Stimulated activated CD8-positive, alpha-beta memory T cell treated with anti-CD3 and anti-CD28 coated beads, Interleukin-4, amount 100 ng/mL, for 4 hours (primary cell): ENCODE results near the gene LBHD1.
A peak's percentile ranks its signal among the peaks of the same experiment; 100 is the strongest.
"Not testable (repeated sequence)": the region's sequence is repeated elsewhere in the genome, so short reads cannot be mapped to it uniquely, and the experiment has no call there.

Source experiments
- DNase-seq, 2 donors: peaks; one replicate each; pipeline ENCODE4 v3.0.0-alpha.2; 2020; ENCODE audit warnings: low read depth in 2 of 2, low spot score in 1 of 2

LBHD1 gene

DNA sequence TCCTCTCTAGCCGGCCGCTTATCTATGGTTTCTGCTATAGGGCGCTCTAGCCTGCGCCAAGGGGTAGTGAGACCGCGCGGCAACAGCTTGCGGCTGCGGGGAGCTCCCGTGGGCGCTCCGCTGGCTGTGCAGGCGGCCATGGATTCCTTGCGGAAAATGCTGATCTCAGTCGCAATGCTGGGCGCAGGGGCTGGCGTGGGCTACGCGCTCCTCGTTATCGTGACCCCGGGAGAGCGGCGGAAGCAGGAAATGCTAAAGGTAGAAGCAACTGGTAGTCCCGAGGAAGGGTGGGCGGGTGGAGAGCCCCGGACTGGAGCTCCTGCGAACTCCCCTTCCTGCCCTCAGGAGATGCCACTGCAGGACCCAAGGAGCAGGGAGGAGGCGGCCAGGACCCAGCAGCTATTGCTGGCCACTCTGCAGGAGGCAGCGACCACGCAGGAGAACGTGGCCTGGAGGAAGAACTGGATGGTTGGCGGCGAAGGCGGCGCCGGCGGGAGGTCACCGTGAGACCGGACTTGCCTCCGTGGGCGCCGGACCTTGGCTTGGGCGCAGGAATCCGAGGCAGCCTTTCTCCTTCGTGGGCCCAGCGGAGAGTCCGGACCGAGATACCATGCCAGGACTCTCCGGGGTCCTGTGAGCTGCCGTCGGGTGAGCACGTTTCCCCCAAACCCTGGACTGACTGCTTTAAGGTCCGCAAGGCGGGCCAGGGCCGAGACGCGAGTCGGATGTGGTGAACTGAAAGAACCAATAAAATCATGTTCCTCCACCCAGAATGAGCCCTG, at the start of gene LBHD1, which contains the start of gene UQCC3:
LBHD1 (minus strand) TSS at position 660 of the 782 bp plus-strand sequence. CDS start 2,236 bp downstream, outside the sequence.
UQCC3 (plus strand) TSS at position 66 of the 782 bp plus-strand sequence; CDS start at position 139, 73 bp downstream.
- DNase-seq, result peak; percentile 53 to 67

DNA sequence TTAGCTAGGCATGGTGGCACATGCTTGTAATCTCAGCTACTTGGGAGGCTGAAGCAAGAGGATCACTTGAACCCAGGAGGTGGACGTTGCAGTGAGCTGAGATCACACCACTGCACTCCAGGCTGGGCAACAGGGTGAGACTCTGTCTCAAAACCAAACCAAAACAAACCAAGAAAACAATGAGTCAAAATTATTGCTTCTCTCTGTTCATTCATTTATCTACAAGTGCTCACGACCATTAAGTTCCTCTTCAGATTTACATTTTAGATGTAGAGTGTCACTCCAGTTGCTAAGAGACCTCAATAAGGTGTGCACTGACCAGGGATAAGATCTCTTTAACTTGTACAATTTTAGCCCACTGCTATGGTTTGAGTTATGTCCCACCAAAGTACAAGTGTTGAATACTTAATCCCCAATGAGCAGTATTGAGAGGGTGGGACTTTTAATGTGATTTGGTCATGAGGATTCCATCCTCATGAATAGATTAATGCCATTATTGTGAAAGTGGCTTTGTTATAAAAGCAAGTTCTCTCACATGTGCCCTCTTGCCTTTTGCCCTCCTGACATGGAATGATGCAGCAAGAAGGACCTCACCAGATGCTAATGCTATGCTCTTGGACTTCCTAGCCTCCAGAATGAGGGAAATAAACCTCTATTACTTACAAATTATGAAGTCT, 47.4 kb upstream of the LBHD1 start:
- DNase-seq, result no peak

DNA sequence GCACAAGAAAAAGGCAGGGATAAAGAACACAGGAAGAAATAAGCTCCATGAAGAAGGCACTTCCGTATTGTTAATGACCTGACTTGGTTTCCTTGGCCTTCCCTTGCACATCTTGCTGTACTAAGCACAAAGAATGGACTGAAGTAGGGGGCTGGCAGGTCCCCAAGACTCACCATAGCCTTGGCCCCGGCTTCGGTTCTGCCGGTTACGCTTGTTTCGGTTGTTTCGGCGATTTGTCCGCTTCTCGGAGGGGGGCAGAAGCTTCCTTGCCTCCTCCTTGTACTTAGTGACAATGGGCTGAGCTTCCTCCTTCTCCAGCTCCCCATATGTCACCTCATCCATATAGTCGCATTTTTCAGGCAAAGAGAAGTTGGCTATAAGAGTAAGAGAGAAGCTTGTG, 44.7 kb upstream of the LBHD1 start:
- DNase-seq, result no peak

DNA sequence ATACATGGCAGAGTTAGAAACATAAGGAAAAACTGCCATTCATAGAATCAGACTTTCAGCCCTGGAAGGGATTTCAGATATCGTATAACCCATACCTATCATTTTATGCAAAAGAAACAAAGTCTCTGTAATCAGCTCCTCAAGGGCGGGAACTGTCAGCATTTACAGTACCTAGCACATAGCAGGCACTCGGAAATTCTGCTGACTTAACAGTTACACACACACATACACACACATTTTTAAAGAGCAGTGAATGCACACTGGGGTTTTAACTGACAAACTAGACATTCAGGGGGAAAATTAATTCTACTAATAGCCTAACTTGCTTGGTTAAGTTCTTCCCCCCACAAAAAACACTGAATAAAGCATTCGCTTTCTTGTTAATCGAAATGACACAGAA, 44.1 kb upstream of the LBHD1 start:
- DNase-seq, result no peak

DNA sequence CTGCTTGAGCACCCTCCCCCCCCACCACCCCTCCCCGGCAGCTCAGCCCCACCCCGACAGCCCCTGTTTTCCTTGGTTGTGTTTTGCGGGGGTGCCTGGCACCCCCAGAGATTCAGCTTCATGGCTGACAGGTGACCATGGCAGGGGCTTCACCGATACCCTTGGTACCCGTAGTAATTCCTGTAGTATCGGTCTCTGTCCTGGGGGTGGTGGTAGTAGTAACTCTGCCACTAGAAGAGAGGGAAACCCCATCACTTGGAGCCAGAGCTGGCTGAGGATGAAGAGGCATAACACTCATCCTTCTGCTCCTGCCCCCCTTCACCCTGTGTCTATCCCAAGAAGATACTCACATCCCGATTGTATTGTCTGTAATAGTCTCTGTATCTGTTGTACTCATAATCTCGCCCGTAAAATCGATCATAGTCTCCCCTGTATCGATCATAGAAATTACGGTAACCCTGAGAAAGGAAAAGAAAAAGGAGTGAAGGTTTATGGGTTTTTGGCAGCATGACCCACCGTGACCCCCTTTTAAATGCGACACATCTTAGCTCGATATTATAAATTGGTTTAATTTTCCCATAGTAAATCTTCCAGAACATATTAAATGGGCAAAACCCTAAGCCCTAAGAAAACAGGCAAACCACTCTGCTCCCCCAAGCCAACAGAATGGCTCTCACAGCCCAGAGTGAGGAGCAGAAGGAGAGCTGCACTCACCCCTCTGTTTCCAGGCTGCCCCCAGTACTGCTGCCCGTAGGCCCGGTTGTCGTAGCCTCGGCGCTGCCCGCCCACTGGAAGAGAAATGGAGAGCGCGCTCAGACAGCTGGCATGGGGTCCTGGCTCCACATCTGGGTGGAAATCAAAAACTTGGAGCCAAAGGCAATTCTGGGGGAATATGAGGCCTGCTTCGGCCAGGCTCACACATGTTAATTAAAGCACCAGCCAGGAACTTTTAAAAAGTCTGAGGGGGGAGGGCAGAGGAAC, 43.4 kb upstream of the LBHD1 start:
- DNase-seq, result no peak

DNA sequence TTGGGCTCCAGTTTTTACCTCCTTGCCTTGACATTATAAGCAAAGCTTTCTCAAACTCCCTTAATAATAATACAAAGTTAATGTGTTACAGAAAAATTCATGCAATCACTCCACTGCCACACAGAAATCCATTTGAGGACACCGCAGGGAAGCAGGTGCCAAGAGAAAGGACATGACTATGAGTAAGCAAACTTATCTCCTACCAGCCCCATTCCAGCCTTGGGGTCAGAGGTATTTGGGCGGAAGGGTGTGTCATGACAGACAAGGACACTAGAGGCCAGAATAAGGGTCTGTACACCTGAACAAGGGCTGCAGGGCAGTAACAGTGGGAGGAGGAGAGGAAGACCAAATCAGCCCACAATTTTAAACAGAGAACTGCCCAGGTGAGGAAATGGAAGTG, 41.3 kb upstream of the LBHD1 start:
- no peak for DNase-seq

DNA sequence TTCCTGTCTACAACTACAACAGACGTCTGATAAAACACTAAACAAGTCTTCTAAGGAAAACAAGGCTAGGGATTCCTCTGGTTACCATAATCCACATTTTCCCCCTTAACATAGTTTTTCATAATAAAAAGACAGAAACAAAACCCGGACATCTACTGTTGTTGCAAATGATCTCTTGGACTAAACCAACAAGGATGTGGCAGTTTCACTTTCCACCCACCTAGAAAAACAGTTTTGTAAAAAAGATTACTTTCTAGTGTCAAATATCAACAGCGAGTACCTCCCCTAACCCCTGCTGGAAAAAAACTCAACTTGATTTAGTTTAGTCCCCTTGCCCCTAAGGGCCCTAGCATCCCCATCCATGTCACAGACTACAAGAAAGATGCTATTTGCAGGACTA, 40.8 kb upstream of the LBHD1 start:
- no peak for DNase-seq

DNA sequence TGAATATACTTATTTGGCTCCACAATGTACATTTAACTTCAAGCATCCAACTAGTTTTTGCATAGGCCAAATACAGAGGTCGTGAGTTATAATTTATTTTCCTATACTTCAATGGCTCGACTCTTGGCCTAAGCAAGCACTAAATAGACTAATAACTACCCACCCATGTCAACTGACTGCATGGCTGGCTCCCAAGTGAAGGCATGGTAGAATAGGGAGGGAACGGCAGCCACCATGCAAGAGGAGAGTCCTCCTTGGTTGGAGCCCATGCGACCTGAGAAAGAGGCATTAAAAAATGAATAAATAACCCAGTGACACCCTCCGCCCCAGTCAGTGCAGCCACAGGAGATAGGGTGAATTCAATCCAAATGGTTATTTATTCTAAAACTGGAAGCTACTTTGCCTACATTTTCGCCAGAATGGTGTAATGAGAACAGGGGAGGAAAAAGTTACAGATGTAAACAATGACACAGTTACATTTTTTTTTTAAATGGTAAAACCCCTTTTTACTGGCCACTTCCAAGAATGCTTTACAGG, 40.3 kb upstream of the LBHD1 start:
- no peak for DNase-seq

DNA sequence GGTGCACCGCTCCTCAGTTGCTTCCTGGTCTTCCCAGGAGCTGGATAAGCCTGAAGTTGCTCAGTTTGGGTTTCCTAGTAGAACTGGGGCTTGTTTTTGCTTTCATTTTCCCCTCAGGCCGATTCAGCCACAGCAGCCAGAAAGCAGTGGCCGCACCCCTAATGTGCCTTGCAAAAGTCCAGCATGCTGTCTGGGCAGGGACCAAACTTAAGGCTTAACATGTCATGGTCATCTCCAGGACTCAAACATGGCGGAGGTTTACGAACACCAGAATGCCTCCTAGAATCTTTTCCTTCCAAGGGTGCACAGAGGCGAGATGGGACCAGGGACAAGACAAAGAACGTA, 37.9 kb upstream of the LBHD1 start:
- DNase-seq, result no peak

DNA sequence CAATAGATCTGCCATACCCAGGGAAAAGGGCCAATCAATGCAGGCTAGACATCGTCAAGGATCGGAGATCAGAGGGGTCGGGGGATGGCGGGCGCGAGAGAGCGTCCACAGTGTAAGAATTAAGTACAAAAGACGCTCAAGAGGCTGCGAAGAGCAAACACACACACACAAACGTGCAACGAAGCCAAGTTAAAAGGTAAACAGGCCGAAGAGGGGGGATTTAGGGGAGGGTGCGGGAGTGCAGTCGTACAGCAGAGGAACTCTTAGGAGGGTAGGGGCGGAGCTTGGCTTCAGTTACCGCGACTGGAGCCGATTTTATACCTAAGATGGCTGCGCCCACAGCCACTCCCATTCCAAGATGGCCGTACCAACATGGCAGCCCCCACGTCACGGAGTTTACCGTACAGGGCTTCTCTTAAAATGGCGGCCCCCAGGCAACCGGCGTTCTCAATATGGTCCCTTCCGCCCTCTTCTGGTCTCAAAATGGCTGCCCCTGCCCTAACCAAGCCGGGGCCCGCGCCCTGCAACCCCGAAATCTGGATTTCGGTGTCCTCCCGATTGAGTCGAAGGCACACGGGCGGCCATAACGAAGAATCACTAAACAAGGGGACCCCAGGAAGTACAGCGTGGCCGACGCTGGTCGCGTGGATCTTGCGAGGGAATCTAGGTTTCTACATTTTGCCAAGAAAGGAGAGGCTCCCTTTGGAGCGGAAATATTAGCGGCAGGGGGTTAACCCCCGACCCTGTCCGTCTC, 37.4 kb upstream of the LBHD1 start:
- peak; percentile 94 for DNase-seq

DNA sequence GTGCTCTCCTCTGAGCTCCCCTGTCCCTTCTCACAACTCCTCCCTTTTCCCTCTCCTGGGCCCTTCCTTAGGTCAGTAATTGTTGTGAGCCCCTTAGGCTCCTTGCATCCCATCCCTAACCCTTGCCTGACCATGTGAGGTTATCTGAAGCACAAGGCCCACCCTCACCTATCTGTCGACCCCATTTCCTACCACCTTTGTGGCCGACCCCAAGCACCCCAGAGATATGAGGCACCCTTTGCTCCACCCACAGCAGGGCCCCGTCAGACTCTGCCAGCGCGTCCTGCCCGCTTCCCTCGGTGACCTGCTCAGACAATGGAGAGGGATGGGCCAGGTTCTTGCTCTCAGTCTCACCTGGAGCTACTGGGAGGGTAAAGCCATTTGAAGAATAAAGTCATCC, 36.7 kb upstream of the LBHD1 start:
- peak; percentile 19 to 23 for DNase-seq

DNA sequence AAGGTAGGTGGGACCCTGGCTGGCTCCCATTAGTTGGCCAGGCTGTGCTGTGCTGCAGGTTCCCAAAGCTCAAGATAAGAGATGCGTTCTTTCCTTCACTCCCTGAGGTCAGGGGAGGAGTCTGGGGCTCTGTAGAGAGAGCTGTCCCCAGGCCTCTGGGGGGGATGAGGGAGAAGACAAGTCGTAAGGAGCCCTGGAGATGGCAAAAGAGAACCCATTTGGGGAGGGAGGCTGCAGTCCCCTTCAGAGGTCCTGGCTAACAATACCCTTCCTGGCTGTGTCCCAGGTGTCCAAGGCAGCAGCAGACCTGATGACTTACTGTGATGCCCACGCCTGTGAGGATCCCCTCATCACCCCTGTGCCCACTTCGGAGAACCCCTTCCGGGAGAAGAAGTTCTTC, 36.3 kb upstream of the LBHD1 start:
- DNase-seq, result no peak

DNA sequence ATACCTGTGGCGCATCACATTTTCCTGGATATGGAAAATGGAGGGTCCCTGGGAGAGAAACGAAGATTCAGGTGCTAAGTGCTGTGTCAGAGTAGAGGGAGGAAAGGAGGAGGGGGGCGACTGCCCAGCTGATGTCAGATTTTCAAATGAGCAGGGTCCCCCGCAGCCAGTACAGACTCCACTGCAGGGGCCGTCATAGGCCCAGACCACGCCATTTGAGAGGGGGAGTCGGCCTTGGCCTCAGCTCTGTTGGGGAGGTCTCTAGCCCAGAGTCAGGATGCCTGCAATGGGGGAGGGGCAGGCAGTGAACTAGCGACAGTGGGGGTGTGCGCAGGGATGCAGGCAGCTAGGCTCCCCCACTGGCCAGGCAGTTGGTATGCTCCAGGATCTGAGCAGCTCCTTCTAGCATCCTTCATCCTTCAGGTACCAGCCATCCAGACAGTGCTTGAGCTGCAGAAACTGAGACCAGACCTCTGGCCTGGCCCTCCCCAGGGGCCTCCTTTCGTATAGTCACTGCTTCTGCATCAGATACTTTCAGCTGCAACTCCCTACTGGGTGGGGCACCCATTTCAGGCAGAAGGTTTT, 35.3 kb upstream of the LBHD1 start, which contains the start of the genes BSCL2 and GNG3:
BSCL2 (minus strand) TSS at position 148 of the 585 bp plus-strand sequence. CDS start 229 bp downstream, outside the sequence.
GNG3 (plus strand) TSS at position 400 of the 585 bp plus-strand sequence. CDS start 620 bp downstream, outside the sequence.
- DNase-seq, result no peak

DNA sequence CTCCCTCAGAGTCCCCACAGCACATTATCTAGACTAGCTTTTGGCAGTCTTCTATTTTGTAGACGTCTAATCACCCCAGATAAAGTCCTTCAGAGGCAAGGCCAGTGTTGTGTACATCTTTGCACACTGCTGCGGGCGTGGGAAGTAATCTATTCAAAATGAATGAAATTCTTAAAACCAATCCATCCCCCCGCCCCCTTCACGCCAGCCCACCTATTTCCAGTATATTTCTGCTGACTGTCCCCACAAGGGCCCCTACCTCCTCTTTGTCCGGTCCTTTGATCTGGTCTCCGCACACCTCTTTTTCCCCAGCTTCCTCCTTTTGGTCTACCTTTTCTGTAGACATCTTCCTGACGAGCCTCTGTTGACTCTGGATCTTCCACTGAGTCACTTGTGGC, 34.8 kb upstream of the LBHD1 start:
- DNase-seq, result no peak

DNA sequence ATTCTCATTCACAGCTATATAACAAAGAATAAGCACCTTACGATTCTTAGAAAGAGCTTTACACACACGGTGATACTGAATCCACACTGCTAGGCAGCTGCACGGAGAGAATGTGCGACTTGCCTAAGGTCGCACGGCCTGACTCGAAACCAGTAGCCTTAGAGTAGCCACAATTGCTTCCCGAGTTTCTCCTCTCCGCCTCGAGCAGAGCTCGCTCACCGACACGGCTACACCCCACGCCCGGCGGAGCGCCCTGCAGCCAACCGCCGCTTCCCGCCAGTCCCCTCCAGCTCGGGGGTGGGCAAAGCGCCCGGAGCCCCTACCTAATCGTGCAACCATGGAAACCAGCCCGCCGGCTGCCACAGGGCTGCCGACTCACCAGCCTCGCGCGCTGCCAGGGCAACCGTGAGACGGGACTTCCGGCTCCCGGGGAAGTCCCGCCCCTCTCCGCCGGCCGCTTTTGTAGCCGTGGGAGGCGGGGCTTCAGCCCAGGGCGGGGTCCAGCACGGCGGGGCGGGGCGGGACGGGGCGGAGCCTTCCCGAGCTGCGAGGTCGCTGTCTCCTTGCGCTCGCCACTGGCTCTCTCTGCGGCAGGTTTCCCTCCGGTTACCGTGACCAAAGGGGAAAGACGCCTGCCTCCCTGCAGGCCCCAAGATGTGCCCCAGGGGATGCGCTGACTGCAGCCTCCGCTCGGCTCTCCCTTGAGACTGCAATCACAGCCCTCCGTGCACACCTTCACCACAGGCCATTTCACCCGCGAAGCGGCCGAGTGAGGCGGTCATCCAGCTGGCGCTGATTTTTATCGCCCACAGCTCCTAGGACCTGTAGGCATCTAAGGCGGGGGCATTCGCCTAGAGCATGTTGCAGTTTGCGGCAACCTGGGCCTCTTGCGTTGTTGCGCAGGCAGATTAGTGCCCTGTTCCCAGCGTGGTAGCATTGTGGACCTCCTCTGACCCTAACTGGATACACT, 34.1 kb upstream of the LBHD1 start:
- DNase-seq, result peak; percentile 86 to 90

DNA sequence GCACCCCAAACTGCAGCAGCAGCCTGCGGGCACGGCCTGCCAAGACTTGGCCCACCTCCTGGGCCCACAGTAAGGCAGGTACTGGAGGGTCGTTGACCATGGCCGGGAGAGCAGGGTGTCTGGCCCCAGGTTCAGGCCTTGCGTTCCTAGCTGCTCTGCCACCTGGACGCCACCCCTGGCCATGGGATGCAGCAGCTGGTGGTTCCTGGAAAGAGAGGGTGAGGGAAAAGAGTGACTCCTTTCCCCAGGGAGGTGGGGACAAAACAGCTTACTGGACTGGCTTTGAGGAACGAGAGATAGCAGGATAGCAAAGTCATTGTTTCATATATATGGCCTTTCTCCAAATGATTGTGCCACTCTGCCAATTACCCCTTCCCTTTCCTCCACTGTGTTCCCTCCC, 33.3 kb upstream of the LBHD1 start:
- DNase-seq, result no peak

DNA sequence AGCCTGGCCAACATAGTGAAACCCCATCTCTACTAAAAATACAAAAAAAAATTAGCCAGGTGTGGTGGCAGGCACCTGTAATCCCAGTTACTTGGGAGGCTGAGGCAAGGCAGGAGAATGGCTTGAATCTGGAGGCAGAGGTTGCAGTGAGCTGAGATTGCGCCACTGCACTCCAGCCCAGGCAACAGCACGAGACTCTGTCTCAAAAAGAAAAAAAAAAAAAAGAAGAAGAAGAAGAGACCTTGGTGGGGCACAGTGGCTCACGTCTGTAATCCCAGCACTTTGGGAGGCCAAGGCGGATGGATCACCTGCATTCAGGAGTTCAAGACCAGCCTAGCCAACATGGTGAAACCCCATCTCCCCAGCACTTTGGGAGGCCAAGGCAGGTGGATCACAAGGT, 31.9 kb upstream of the LBHD1 start:
- DNase-seq, result not testable (repeated sequence)

DNA sequence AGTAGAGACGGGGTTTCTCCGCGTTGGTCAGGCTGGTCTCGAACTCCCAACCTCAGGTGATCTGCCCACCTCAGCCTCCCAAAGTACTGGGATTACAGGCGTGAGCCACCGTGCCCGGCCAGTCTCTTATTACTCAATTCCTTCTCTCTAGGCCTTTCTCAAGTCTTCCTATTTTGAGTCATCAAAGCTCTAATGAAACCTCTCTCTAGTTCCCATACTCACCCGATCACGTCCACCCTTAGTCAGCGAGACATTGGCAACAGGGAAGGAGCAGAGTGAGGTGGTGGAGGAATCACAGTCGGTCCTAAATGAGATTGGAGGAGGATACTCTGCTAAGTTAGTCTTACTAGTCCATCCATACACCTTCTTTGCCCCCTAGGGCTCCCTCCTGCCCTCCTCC, 30.2 kb upstream of the LBHD1 start:
- DNase-seq, result no peak
